NCI-H2171 (cell line): Measurements from ENCODE around the gene TRIM68.

ENCODE experiments used
- DNase-seq: peaks from one replicate; lab custom pipeline; 2025; lab: John Stamatoyannopoulos, UW

Gene TRIM68, protein sequence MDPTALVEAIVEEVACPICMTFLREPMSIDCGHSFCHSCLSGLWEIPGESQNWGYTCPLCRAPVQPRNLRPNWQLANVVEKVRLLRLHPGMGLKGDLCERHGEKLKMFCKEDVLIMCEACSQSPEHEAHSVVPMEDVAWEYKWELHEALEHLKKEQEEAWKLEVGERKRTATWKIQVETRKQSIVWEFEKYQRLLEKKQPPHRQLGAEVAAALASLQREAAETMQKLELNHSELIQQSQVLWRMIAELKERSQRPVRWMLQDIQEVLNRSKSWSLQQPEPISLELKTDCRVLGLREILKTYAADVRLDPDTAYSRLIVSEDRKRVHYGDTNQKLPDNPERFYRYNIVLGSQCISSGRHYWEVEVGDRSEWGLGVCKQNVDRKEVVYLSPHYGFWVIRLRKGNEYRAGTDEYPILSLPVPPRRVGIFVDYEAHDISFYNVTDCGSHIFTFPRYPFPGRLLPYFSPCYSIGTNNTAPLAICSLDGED

DNA sequence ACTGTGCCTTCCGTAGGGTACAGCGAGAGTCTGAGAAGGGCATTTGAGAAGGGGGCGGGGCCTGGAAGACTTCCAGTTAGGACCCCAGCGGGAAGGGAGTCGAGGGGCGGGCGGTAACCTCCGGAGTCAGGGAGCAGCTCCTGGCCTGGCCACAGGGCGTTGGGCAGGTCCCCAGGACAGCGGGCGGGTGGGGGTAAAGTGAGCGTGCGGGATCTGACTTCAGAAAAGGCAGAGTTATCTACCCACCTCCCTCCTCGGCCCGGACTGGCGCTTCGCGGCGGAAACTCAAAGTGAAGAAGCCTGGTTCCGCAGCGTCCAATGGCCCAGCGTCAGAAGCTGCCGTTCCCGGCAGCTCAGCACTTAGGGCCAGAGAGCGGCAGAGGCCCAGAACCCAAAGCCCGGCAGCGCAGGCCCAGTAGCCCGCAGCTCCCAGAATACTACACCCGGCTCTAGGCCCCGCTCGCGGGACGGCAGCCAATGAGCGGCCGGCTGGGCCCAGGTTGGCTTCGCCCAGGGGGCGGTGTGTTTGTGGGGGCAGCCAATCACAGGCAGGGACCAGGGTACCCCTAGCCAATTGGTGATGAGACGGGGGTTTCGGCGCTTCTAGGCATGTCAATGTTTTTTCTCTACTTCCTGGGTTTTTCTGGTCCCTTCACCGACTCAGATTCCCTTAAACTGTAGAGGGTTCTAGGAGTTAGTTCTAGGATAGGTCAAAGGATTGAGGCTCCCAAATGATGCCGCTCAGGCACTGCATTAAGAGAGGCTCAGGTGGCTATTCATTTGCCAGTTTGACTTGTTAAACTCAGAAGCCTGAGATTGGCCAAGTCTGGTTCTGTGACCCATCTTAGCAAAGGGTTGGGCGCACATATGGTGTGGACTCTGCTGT, at the start of gene TRIM68:
TSS of gene TRIM68 (minus strand) at position 451 of the 886 bp plus-strand sequence. CDS start 2,727 bp downstream, outside the sequence.
- peak; percentile 66 for DNase-seq

- no peak for DNase-seq
These were observed 46.8 kb upstream of the TRIM68 start for GRCh38 chr11:4654635-4655369.

DNA sequence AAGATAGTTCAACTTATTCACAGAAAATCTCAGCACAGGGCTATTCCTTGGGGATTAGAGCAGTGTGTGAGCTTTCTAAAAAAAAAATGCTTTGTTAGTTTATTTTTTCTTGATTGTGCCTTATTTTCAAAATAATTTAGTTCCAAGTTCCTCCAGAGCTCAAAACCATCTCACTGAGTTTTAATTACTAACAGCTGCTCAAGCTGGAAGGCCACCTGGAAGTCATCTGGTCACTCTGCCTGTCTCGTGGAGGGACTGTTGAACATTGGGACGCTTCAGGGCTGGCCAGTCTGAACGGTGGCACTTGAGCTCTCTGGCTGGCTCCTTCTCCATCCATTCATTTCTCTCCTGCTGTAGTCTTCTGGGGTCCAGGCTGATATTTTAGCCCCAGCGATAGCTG, 39.7 kb upstream of the TRIM68 start:
- no peak for DNase-seq

DNA sequence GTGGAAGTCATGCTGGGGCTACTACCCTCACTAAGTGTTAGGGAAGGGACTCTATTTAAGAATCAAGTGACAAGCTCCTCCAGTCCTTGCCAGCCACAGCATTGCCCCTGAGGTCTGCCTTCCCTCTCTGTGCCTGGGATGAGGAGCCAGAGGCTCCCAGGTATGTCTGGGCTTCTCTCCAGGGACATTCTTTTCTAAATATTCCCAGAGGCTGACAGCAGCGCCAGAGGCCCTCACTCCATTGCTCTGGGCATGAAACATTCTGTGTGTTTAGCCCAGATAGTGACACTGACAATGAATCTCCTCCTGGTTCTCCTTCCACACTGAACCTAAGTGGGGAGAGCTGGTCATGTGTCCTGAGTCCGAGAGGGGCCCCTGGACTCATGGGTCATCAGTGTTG, 37.9 kb upstream of the TRIM68 start:
- no peak for DNase-seq

DNA sequence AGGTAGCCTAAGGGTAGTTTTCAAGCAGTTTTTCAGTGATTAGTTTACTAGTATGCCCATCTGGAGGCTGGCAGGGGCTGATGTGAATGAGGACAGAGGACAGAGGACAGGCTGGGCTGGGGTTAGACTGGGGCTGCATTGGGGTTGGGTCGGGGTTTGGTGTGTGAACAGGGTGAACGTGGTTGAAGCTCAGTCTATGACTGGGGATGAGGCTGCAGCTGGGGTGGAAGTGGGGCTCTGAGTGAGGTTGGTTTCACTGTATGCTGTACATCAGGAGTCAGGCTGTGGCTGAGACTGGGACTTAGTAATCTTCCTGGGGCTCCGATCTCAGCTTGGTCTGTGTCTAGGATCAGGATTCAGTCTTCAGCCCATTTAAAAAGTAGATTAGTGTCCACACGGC, 36.2 kb upstream of the TRIM68 start:
- DNase-seq: no peak

GRCh38 chr11:4643682-4644081, 35.7 kb upstream of the TRIM68 start, which contains the start of gene OR51E1:
Gene OR51E1, plus strand, starts transcription at chr11:4643982. Its CDS starts 8,545 bp downstream, at chr11:4652527.
- DNase-seq: no peak

DNA sequence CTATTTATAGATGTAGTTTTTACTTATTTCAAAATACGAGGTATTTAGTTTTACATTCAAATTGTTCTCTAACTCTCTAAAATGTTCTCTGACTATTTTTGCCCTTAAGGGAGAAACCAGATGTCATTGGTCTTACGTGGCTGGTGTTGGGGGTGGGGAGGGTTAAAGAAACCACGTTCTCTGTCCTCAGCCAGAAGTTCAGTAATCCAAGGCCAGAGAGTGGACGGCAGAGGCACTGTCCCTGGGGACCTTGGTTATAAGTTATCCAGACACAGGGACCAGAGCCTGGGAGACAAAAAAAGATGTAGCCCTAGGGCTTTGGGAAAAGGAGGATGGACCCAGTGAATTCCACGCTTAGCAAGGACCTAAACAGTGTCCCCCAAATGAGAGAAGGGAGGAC, 35.0 kb upstream of the TRIM68 start:
- DNase-seq: no peak

GRCh38 chr11:4642043-4642442, 34.0 kb upstream of the TRIM68 start:
- DNase-seq: no peak

DNA sequence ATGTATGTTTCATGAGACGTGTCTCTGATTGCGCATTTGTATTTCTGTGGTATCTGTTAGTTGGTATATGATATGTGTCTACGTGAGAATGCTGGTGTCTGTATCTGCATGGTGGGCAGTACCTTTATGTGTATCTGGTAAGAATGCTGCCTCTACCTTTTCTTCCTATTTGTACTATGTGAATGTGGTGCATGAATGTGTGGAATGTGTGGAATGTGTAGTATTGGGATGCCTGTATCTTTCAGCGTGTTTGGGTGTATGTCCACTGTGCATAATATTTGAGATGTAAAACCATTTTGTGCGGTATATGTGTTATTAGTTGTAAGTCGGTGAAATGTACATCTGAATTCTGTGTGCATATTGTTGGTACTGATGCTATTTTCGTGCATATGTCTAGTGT, 33.5 kb upstream of the TRIM68 start:
- DNase-seq: no peak

- DNase-seq: no peak
These were observed 31.9 kb upstream of the TRIM68 start for GRCh38 chr11:4639931-4640330.

DNA sequence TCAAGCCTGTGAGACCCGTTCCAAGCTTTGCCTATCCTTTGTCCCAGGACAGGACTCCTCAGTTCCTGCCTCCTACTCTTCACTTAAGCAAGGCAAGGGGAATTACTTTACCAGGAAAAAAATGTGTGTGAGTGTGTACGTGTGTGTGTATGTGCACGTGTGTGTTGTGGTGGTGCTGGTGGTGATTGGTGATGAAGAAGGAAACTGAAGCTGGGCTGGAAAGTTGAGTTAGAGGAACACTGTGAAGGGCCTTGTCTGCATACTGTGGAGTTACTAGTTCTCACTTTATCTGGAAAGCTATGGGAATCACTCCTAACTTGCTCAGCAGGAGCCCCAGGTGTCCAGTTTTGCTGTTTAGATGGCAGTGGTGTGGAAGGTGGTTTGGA, 29.6 kb upstream of the TRIM68 start:
- DNase-seq: no peak

DNA sequence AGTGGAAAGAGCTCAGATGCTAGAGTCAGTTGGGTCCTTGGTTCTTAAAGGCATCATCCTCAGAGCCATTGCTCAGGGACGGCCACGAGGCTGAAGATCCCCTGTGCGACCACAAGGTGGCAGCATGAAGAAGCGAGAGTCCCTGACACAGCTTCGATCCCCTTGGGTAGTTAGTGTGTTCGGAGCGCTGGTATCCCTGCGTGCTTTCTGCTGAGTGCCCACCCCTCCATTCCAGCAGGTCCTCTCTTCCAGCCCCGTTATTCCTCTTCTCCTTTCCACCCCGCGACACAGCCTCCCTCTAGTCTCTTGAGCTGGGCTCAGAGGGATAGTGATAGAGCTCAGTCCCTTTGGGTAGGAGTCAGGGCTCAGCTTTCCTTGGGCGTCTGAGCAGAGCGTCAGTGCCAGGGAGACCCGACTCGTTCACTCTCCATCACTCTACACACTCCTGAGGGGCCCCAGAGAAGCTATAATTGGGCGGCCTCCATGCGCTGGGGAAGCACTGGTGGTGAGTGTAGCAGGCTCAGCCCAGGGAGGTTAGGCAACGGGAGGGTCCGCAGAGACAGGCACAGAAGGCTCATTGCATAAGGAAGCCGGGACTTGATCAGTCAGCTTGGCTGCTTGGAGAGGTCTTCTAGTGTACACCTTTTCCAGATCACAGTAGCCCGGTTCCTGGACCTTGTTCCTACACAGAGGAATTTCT, 29.1 kb upstream of the TRIM68 start, which contains the start of gene OR51D1:
TSS of gene OR51D1 (plus strand) at position 516 of the 700 bp plus-strand sequence. CDS start 2,314 bp downstream, outside the sequence.
- DNase-seq: no peak

GRCh38 chr11:4636136-4636535, 28.1 kb upstream of the TRIM68 start:
- DNase-seq: no peak

GRCh38 chr11:4626207-4627099, 18.4 kb upstream of the TRIM68 start:
- DNase-seq: peak; percentile 34

DNA sequence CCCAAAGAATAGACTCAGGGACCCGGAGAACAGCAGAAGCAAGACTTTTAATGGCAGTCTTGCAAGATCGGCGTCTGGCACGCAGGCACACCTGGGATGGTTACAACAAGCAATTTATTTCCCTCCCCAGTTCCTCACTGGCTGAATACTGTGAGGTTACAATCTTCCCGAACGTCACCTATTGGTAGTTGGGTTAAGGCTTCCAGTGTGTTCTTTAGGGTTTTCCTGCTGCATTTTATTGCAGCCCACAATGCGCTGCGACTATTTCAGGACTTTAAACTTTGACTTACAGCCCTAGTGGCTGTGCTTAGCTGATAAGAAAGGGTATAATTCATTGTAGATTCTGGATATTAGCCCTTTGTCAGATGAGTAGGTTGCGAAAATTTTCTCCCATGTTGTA, 11.5 kb upstream of the TRIM68 start:
- no peak for DNase-seq

- no peak for DNase-seq
These were observed 7.9 kb upstream of the TRIM68 start for GRCh38 chr11:4615856-4616444.

DNA sequence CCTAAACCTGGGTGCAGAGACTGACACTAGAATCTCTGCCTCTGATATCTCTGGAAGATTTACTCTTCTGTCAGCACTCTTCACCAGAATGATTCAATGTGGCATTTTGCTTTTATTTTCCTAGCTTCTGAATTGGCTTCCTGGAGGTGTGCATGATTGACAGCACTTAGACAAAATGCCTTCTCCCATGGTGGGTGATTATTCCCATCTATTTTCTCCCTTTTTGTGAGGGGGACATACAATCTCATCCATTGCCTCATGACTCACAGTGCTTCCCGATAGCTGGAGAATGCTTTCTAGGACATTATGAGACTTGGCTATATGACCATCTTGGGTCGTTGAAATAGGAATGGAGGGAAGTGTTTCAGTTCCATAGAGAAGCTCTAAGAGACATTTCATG, 4.0 kb upstream of the TRIM68 start:
- DNase-seq: no peak

DNA sequence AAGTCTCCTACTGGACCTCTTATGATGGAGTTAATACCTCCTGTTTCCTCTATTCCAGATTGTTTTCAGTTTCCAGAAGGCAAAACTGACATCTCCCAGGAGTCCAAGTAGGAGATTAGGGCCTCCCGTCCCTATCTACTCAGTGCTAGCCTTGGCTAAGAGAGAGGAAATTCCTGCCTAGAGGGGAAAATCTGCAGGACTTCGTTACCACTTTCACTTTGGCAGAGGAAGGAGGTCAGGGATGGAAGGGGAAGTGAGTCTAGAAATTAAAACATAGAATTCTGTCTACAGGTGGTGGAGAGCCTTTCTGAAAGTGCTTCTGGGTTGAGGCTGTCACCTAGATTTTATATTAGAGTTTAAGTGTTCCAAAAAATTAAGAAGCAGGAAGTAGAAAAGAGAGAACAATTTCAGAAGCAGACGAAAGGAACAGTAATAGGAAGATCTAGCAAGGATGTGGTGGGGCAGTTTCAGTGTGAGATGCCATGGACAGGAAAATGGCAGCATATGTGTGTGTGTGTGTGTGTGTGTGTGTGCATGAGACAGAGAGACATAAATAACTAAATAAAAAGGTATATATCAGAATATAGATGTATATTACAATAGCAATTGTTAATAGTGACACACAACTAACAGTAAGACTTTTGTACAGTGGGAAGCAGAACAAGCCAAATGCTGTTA, 2.4 kb upstream of the TRIM68 start:
- no peak for DNase-seq

- DNase-seq: no peak
These were observed 935 bp downstream of the TRIM68 start for GRCh38 chr11:4607096-4607495.
